GM12878 (cell line): ENCODE results near the gene PTCH2. TPM values are rescaled to one million over a fixed set of nuclear protein-coding genes. Genes with fewer than 3 reads are reported as not detected.

Source experiments
- ASH2L ChIP-seq: fragments of 300-600, 200-600 bp; sonication (generic); IDR thresholded peaks from 2 replicates; pipeline ENCODE4 v1.6.1; 2017; ENCODE audit warnings: low read depth, mild to moderate bottlenecking, borderline replicate concordance
- BMI1 ChIP-seq: fragments of 450-650 bp; IDR thresholded peaks from 2 replicates; pipeline ENCODE4 v1.6.1; 2016; ENCODE audit warnings: mild to moderate bottlenecking, moderate library complexity, borderline replicate concordance
- CBFB ChIP-seq: IDR thresholded peaks from 2 replicates; pipeline ENCODE4 v1.6.1; 2016; ENCODE audit warnings: antibody characterized with exemption, low read depth
- DPF2 ChIP-seq: fragments of 450-650 bp; IDR thresholded peaks from 2 replicates; pipeline ENCODE4 v1.6.1; 2017; ENCODE audit warnings: mild to moderate bottlenecking
- E2F4 ChIP-seq: IDR thresholded peaks from 2 replicates; pipeline ENCODE4 v1.6.1; 2012; ENCODE audit warnings: low read depth, low read length, improper control_type of control experiment
- GABPA ChIP-seq: IDR thresholded peaks from 2 replicates; pipeline ENCODE4 v1.6.1; 2014; ENCODE audit warnings: antibody characterized with exemption, low read depth, mild to moderate bottlenecking, inconsistent platforms
- HDGF ChIP-seq: fragments of 450-650 bp; IDR thresholded peaks from 2 replicates; pipeline ENCODE4 v1.6.1; 2016; ENCODE audit warnings: antibody characterized with exemption
- HSF1 ChIP-seq: fragments of 150-350 bp; IDR thresholded peaks from 2 replicates; pipeline ENCODE4 v1.6.1; 2014; ENCODE audit warnings: mild to moderate bottlenecking, low read depth, low read length
- JUND ChIP-seq: IDR thresholded peaks from 2 replicates; pipeline ENCODE4 v1.6.1; 2012; ENCODE audit warnings: low read depth, mild to moderate bottlenecking, low read length, improper control_type of control experiment, moderate library complexity
- MXI1 ChIP-seq: fragments of 150-350 bp; IDR thresholded peaks from 2 replicates; pipeline ENCODE4 v1.6.1; 2011; ENCODE audit warnings: low read depth, mild to moderate bottlenecking, inconsistent platforms, low read length, improper control_type of control experiment
- NFXL1 ChIP-seq: fragments of 450-650 bp; IDR thresholded peaks from 2 replicates; pipeline ENCODE4 v1.6.1; 2017; ENCODE audit warnings: antibody characterized with exemption, mild to moderate bottlenecking, borderline replicate concordance
- NFYA ChIP-seq: IDR thresholded peaks from 2 replicates; pipeline ENCODE4 v1.6.1; 2011; ENCODE audit warnings: low read depth, mild to moderate bottlenecking, low read length, improper control_type of control experiment, borderline replicate concordance
- NR2C1 ChIP-seq: fragments of 450-650 bp; IDR thresholded peaks from 2 replicates; pipeline ENCODE4 v1.6.1; 2017; ENCODE audit warnings: antibody characterized with exemption, mild to moderate bottlenecking, moderate library complexity
- POLR2AphosphoS5 ChIP-seq: IDR thresholded peaks from 2 replicates; pipeline ENCODE4 v1.6.1; 2011; ENCODE audit warnings: mild to moderate bottlenecking, low read length, inconsistent platforms
- RELA ChIP-seq: fragments of 450-650 bp; IDR thresholded peaks from 2 replicates; pipeline ENCODE4 v1.8.0; 2014; ENCODE audit warnings: borderline replicate concordance; ENCODE audit not compliant: partially characterized antibody
- SIX5 ChIP-seq: IDR thresholded peaks from 2 replicates; pipeline ENCODE4 v1.6.1; 2011; ENCODE audit warnings: mild to moderate bottlenecking, low read depth, low read length, moderate library complexity; ENCODE audit not compliant: severe bottlenecking
- SREBF1 ChIP-seq: IDR thresholded peaks from 2 replicates; pipeline ENCODE4 v1.6.1; 2012; ENCODE audit warnings: mild to moderate bottlenecking, low read length
- TBL1XR1 ChIP-seq: IDR thresholded peaks from 2 replicates; pipeline ENCODE4 v1.6.1; 2012; ENCODE audit warnings: low read depth, low read length, improper control_type of control experiment
- ZBTB11 ChIP-seq: fragments of 450-650 bp; formaldehyde crosslinking; IDR thresholded peaks from 2 replicates; pipeline ENCODE4 v1.5.0; 2022; ENCODE audit warnings: mild to moderate bottlenecking, missing genetic modification characterization
- ZBTB4 ChIP-seq: fragments of 450-650 bp; formaldehyde crosslinking; IDR thresholded peaks from 2 replicates; pipeline ENCODE4 v1.4.0; 2022; ENCODE audit warnings: mild to moderate bottlenecking, moderate library complexity
- ZNF622 ChIP-seq: fragments of 450-650 bp; IDR thresholded peaks from 2 replicates; pipeline ENCODE4 v1.6.1; 2017; ENCODE audit warnings: mild to moderate bottlenecking, inconsistent platforms
- ZSCAN29 ChIP-seq: fragments of 450-650 bp; IDR thresholded peaks from 2 replicates; pipeline ENCODE4 v1.6.1; 2017; ENCODE audit warnings: mild to moderate bottlenecking, moderate library complexity
- polyA plus RNA-seq, 11 experiments: library from polyadenylated mRNA; depleted of rRNA in 4 of 11; unstranded in 6 of 11; stranded (reverse) in 5 of 11; fragments of >200 nt; fragmentation: Nextera tagmentation in 4 of 11; fragmentation: Illumina TruSeq in 1 of 11; extraction: Ambion mirVana in 4 of 11; extraction: Trizol in 1 of 11; gene quantifications; 1 replicate in 1 of 11; 2 replicates in 10 of 11; pipeline versions ENCODE4 v1.2.1 to v1.2.3, GENCODE V29; 2011 to 2016; ENCODE audit warnings: inconsistent platforms in 2 of 11, missing spikeins in 2 of 11, low read depth in 1 of 11
- total RNA-seq, 4 experiments: library from RNA; depleted of rRNA in 3 of 4; stranded (reverse); fragments of >200 nt in 3 of 4; fragmentation: Illumina TruSeq in 1 of 4; extraction: Trizol in 1 of 4; gene quantifications; 2 replicates each; pipeline versions ENCODE4 v1.2.1 to v1.2.3, GENCODE V29; 2013 to 2021

Gene PTCH2
- total and polyA plus RNA-seq, 10 of the 15 experiments (the other 5 are each of a cell fraction or from before 2014, with no cell fraction given) = 0.03 to 8.4 (median 0.10) TPM

- TF ChIP-seq MXI1 (peak; percentile 89), BMI1 (no peak), CBFB (peak; percentile 73; the same call in 1 of the 2 replicates), NFYA (no peak), GABPA (no peak), NFXL1 (no peak), NR2C1 (no peak), ZNF622 (no peak), SIX5 (peak; percentile 14), RELA (no peak), POLR2AphosphoS5 (peak; percentile 88), SREBF1 (no peak), JUND (no peak), ZSCAN29 (no peak), ASH2L (no peak), E2F4 (no peak), DPF2 (peak; percentile 79), ZBTB11 (peak; percentile 39; the same call in 1 of the 2 replicates), HDGF (peak; percentile 97), TBL1XR1 (no peak; the same call in 1 of the 2 replicates), ZBTB4 (CRISPR knock-in tag) (no peak), HSF1 (no peak)
Observed at GRCh38 chr1:44799770-44800584, 43.1 kb downstream of the PTCH2 start, which contains the start of gene PLK3 (continued).
